NCI-H1092 treated with DMSO at 0.1 percent for 48 hours (cell line): Measurements from ENCODE around the gene BARHL1.

Source experiments
- DNase-seq: peaks from one replicate; lab custom pipeline; 2025; lab: John Stamatoyannopoulos, UW

Gene BARHL1

DNA sequence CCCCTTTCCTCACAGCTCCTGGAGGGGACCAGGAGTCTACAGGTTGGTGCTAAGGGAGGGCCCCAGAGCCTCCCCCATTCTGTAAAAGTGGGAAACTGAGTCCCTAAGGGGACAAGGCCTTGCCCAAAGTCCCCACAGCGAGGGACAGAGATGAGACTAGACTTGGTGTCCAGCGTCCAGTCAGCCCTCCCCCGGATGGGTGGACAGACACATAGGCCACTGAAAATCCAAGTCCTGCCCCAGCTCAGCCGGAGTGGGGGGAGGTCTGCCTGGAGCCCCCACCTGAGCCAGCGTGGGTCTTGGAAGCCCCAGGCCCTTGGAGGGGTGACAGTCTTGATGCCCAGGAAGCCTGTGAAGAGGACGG is 5.2 kb downstream of the BARHL1 start:
- DNase-seq, result no peak

DNA sequence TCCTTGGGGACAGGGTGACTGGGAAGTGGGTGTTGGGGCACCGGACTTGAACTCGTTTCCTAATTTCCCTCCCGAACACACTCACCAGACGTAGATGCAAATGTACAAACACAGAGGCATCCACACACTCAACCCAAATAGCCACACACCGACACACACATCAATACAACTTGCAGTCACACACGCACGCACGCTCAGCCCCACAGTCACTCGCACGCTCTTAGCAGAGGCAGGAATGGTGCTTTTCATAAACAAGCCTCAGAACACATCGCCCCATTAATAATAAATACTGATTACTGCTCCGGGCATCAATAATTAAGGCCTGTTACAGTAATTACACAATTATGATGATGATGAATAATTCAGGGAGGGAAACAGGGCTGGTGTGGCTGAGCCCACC is 5.7 kb downstream of the BARHL1 start:
- DNase-seq, result no peak

DNA sequence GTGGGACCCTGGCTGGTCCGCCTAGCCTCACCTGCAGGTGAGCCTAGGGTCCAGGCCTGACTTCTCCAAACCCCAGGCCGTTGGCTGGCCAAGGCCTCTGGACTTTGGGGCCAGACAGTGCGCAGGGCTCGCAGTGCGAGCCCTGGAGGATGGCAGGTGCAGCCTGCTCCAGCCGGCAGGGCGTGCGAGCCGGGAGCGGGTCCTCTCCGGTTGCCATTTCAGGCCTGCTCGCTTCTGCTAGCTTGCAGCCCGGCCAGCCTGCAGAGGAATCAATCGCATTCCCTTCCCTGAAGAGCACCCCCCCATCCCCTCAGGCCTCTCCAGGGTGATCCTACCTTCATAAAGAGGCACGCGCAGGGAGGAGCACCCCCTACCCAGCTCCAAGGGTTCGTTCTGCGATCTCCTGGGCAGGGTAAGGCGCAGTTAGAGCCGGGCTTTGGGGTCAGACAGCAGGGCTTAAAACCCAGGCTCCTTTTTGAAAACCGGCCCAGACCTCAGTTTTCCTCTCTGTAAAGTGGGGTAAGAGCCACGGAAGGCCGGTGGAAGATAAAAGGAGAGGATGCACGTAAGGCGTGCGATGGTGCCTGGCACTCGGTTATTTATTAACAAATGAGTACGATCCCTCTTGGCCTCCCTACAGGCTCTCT is 6.2 kb downstream of the BARHL1 start:
- DNase-seq, result no peak

DNA sequence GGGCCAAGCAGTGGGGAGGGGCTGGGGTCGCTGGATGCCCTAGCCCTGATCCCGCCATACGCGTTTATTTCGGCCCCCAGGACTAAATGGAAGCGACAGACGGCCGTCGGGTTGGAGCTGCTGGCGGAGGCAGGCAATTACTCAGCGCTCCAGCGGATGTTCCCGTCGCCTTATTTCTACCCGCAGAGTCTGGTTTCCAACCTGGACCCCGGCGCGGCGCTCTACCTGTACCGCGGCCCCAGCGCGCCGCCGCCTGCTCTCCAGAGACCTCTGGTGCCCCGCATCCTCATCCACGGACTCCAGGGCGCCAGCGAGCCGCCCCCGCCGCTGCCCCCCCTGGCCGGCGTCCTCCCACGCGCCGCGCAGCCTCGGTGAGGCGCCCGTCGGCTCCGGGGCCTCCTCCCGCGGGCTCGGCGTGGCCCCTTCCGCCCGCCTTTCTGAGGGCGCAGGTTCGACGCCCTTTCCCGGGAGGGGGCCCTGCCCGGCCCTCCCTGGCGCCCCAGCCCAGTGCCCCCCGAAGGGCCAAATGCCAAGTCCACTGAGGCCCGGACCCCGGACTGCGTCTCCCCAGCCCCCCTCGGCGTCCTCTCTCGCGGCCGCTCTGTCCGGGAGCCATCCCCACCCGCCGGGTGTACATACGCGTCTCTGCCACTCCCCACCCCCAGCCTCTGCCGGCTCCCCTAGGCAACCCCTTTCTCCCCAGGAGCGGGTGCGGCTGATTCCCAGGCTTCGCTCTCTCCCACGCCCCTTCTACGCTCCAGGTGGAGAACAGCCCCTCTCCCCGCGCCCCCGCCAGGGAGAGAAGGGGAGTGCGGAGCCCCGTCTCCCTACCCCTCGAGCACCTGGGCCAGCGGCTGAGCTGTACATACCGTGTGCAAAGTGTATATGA is 7.0 kb downstream of the BARHL1 start:
- no peak for DNase-seq

DNA sequence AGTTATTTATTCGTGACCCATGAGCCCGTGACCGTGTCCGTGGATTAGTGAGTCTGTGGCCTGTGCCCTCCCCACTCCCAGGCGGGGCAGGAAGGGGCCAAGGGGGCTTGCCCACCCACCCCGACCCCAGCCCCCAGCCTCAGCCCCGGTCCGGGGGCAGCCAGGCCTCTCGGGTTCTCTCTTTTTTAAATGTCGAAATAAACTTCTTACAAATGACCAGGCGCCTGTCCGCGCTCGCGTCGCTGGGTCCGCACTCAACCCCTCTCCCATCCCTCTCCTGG is 7.6 kb downstream of the BARHL1 start:
- no peak for DNase-seq

DNA sequence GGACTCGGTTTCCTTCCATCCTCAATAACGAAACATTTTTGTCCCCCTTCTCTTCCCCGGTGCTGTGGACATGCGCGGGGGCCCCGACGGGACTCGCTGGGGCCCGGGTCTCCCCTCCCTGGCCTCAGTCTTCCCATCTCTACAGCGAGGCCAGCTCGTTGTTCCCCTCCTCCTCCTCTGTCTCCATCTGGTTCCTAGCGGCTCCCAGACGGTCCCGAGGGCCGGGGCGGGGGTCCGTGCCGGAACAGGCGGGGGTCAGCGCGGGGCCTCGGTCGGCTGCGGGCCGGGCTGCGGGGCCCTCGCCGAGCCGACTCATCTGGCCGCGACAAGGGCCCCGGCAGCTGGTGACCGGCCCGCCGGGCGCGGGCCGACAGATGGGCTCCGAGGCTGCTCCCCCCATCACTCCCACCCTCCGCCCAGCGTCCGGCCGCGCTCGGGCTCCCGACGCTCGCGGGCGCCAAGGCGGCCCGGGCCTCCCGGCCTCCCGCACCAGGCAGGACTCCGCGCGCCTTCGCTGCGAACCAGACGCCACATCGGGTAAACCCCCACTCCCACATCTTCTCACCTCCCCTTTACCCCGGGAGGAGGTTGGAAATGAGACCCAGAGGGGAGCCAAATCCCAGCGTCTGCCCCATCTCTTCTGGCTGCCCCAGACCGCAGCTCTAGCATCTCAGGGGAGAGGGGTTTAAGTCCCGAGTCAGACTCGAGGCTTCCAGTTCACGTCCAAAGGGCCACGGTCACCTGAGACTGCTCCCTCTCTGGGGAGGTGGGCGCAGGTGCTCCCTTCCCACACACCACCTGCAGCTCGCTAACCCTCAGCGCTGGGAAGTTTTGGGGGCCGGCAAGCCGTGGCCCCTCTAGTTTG is 8.1 kb downstream of the BARHL1 start:
- no peak for DNase-seq

DNA sequence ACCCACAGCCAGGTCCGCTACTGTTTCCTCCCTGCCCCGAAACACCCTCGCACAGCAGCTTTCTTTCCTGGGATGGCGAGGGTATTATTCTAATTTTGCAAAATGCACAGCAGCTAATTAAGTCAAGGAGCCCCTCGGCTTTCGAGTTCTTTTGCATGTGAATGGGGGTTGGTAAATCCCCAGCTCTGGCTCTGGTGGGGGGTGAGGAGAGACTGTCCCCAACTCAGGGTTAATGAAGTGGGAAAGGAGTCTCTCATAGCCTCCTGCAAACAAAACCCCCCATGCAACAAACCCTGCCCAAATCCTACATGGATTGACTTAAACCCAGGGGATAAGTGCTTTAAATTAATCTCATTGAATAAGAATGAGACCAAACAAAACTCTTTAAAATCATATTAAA is 8.8 kb downstream of the BARHL1 start:
- no peak for DNase-seq

DNA sequence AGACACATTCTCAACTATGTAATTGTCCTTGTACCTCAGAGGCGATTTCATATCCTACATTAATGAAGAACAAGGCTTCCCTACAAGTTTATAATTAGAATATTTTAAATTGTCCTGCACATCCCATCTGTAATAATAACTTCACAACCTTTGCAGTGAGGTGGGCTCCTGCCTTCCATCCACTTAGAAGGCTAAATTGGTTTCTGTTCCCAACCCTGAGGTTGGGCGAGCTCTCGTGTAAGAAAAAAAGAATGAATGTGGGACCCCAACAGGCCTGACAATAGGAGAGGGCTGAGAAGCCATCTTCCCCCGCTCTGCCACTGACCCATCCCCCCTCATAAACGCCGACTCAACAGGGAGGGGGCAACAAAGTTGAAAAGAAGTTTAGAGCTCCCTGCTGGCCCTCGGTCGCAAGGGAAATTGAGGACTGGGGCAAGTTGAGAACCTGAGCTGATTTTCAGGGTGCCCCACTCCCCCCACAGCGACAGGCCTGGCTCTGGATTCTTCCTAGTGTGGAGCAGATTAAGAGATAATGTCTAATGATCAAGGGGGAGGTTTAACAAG is 9.4 kb downstream of the BARHL1 start:
- DNase-seq, result no peak

DNA sequence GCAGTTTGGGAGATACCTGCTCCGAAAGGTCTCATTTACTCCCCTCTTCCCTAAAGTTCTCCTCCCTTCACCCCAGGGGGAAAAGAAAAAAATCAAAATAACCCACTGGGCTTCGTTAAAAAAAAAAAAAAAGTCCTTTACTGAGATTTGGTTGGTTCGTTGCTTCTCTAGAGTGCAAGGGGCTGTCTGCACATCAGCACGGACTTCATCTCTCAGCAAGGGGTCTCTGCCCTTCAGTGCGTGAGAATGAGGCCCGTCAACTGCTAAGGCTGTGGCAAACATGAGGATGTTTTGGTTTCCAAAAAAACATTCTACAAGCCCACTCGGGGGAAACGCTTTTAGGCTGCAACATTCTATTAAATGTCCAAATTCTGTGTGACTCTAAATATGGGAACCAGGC is 10.0 kb downstream of the BARHL1 start:
- DNase-seq, result no peak

DNA sequence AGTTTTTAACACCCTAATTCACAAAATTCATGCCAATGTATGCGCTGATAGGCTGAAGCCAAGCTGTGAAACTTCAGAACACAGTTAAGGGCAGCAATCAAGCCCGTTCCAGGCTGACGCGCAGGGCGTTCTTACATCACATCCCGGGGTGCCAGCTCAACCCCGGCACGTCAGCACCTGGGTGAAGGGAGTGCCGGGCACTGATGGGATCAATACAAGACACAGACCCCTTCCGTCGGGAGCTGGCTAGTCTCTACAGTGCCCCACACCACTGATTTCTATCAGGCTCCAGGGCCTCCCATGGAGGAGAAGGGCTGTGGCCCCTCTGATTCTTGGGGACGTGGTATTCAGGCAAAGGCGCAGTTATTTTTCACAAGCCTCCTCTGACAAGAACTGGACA is 12.0 kb downstream of the BARHL1 start:
- DNase-seq, result no peak

DNA sequence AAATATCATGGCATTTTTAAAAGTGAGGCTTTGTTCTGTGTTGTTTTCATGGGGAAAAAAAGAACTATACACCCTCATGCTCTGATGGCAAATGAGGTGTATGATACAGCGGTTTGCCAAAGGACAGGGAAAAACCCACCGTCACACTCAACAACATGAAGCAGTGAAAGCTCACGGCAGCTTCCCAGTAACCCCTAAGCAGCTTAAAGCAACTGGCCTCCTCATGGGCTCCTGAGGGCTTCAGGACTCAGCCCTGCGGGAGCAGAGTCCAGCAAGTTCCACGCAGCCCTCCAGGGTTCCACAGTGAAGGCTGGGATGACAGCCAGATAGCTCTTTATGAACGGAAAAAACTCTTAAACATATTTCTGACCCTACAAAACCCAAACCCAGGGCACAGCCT is 12.9 kb downstream of the BARHL1 start:
- DNase-seq, result no peak

DNA sequence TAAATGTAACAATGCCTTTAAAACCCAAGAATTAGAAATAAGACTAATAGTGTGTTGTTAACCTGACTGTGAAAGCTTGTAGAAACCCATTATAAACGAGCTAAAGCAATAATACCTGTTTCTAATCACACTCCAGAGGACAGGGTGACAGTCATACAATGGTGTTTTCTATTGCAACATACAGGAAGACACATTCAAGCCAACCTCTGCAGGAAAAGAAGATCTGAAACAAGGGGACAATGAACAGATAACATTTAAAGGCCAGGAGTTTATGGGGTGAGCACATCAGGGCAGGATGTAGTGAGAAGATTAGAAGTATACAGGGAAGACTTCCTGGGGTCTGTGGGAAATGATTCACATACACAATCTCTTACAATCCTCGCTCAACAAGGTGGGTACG is 13.8 kb downstream of the BARHL1 start:
- no peak for DNase-seq

DNA sequence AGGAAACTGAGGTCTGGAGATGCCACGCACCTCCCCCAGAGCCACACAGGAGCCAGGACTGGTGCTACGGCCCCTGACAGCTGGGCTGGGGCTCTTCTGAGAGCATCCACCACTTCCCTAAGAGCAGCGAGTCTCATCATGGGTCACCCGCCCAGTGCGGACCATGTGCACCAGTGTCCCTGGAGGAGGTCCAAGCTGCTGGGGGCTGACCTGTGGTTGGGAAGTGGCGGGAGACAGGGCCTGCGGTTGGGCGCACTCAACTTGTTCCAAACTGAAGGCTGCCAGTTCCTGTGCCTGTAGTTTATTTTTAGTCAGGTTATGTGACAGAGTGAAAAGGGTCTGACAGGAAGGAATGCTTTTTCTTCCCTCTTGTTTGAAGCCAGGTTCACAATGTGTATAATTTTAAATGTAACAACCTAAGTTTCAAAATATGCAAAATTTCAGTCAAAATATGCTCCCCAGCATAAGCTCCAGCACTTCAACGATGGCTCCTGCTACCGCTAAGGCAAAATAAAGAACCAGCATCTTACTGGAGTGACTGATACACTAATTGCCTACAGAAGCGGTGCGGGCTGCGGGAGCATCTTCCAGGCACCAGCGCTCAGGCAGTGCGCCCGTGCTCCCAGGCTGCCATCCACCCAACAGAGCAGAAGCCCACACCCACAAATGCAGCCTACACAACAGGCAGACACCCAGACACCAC is 14.8 kb downstream of the BARHL1 start:
- DNase-seq, result no peak

DNA sequence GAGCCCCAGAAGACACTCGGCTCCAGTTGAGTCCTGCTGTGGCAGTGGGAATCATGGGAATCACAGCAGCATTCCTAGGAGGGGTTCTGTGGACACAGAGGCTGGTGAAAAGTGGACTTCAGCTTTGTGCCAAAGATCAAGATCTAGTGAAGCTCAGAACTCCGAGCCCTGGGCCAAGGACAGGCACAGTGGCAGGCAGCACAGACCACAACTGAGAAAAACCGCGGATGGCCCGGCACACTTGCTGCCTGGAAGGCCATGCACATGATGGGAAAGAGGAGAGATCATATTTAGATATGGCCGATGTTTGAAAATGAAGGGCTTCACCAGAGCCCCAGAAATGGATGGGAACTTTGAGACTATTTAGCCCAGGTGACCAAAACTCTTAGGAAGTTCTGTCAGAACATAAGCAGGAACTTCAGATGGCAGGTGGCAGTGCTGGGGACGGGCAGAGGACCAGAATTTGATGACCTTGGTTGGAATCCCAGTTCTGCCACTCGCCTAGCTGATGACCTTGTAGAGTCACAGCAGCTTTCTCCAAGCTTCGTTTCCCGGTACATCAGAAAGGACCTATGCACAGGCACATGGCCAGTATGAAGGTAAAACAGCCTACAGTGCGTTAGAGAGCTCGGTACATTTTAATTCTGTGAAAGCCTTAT is 18.0 kb downstream of the BARHL1 start:
- no peak for DNase-seq

DNA sequence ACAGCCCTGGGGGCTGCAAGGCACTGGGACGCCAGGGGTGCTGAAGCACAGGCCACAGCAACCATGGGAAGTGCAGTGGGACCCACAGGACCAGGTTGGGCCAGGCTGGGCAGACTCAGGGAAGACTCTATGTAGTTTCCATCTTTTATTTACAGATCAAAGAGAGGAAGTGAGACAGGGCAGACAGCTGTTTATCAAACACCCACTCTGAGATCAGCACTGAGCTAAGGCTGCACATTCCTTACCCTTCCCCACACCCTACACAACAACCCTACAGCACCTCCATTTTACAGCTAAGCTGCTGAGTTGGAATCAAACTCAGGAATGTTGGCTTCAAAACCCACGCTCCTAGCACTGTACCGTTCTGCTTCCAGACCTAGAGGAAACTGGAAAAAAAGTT is 19.8 kb downstream of the BARHL1 start:
- no peak for DNase-seq

DNA sequence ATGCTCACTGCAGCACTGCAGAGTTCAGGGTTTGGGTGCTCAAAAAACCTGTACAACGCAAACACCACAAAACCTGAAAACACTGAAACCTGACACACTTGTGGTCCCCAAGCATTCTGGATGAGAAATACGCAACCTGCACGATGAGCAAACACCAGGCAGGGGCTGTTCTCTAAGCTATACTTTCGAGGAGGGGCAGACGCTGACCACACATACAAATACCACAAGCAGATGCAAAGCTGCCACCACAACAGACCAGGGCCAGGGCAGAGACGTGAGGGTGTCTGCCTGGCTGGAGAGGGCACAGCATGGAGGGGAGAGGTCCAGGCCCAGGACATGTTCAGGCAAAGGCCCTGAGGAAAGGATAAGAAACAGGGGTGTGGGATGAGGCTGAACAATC is 23.0 kb downstream of the BARHL1 start:
- DNase-seq, result no peak

DNA sequence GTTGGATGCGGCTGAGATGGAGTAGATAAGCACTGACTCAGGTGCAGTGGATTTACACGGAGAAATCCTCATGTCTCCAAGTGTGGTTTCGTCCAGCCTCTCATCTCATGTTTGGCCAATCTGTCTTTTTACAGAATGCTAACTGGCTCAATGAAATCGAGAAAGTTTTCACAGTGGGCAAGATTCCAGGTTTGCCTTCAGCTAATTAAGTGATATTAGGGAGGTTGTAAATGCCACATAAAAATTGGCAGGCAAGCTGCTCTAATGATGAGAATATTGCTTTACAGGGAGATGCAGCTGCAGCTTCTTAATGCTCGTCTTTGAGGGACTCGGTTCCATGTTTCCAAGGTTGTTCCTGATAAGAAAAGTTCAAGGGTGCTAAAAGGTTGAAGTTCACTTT is 23.7 kb downstream of the BARHL1 start:
- no peak for DNase-seq

DNA sequence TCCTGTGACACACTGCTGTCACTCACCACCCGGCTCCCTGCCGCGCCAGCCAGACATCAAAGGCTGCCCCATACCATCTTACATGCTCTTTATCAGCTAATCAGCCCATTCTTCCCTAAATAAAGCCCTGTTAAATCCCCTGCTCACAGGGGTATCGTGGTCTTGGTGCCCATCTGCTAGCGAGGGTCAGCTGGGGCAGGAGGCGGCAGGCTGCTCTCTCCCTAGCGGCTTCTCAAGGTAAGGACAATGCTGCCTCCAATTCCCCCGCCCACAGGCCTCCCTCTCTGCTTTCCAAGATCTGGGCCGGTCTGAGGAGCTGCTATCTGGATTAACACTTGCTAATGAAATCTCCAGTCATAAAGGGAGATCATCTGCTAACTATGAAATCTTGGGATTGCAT is 26.8 kb downstream of the BARHL1 start:
- DNase-seq, result no peak

DNA sequence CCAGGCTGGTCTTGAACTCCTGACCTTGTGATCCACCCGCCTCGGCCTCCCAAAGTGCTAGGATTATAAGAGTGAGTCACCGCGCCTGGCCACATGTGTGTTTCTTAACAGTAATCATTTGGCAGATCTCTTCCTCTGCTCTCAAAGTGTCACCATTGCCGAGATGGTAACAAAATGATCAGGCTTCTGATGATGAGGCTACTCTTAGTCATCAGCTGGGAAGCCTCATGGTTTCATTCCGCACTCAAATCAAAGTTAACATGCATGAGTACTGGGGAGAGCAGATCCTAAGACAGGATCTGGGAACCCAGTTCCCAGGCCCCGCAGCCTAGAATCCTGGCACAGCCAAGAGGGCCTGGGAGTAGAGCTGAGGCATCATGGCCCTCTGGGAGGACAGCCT is 27.4 kb downstream of the BARHL1 start:
- DNase-seq, result no peak

DNA sequence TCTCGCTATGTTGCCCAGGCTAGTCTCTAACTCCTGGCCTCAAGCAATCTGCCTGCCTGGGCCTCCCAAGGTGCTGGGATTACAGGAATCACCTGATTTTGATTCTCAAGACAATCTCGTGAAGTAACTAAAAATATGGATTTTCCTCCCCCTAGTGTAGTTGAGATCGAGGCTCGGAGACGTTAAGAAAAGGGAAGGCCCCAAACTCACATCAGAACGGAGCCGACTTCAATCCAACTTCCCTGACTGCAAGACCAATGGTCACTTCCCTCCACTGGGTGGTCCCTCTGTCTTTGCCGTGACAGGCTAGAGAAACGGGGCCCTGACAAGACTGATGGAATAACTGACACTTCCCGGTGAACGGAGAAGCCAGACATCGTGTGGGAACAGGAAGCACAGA is 28.3 kb downstream of the BARHL1 start:
- no peak for DNase-seq

DNA sequence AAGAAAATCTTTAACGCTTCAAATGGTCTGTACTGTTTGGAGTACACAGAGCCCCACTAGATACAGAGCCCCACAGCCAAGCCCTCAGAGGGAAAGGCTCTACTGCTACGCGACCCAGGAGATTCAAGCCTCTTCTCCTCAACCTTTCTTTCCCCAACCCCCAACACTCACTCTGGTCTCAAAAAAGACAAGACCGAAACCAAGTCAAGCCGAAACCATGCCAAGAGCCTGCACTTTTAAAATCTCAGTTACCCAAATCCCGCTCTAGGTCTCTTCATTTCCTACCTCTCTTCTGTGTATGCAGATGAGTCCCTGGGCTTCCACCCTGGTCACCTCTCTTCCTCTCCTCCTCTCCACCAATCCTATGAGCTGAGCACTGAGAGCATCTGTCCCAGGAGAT is 31.9 kb downstream of the BARHL1 start:
- DNase-seq, result no peak

DNA sequence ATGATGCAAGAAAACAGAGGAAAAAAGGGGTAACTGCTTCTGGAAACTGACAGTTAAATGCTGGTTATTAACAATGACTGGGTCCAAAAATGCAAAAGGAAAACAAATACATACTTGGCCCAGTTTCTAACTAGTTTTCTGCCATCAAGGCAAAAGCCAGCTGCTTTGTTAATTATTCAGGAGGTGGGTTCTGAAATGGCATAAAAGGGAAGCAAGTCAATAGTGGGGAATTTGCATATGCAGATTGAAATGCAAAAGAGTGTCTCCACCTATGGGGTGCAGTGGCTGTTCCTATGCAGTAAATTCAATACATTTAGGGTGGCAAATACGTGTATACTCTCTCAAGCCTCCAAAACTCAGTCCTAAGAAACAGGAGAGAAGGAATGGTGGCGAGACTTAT is 33.4 kb downstream of the BARHL1 start:
- no peak for DNase-seq
